Kidney glomerular epithelial cell (primary cell): ENCODE data around the gene NAGLU.
"Not testable (repeated sequence)": the region's sequence is repeated elsewhere in the genome, so short reads cannot be mapped to it uniquely, and the experiment has no call there.

ENCODE experiments used
- DNase-seq: peaks from one replicate; lab custom pipeline; 2025; lab: John Stamatoyannopoulos, UW

The NAGLU gene

DNA sequence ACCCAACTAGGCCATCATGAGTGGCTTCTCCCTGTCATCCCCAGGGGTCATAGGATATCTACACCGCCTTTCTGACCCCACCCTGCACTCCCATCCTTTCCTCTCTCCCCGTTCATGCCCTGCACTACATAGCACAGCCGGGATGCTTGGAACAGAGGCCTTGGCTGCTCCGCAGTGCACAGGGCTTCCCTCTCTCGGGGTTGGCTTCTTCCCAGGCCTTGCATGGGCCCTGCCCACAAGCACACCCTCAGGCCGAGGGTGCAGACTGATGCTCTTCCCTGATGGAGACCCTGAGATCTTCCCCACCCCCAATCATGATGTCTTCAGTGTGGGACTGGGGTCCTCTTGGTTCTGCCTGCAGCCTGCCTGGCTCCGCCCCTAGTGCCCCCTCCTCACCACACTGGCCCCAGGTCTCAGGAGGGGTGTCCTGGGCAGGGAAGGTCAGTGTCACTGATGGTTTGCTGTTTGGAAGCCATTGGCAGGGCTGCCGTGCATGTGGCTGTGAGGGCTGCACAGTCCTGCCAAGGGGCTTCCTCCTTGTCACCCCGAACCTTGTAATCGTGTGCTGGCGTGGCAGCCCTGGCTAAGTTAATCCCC lies 14.3 kb upstream of the NAGLU start:
- DNase-seq, result no peak

DNA sequence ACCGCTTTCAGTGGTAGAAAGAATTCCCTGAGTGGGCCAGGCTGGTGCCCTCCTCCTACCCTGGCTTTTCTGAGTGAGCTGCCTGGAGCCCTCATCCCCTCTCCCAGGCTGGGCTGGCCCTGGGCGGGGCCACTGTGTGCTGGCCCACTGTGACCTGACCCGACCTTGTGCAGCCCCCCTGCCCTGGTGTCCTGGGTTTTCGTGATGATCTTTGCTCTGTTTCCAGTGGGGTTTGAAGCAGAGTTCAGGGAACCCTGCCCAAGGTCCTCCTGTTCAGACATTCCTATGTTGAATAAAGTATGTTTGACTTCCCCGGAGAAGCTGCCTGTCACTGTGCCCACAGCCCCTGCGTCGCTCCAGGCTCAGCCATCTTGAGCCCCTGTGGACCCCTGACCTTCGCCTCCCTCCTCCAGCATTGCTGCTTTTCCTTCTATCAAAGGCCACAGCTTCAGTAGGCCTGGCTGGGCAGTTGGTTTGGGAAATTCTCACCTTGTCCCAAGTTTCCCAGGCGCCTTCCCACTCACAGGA lies 13.7 kb upstream of the NAGLU start:
- no peak for DNase-seq

DNA sequence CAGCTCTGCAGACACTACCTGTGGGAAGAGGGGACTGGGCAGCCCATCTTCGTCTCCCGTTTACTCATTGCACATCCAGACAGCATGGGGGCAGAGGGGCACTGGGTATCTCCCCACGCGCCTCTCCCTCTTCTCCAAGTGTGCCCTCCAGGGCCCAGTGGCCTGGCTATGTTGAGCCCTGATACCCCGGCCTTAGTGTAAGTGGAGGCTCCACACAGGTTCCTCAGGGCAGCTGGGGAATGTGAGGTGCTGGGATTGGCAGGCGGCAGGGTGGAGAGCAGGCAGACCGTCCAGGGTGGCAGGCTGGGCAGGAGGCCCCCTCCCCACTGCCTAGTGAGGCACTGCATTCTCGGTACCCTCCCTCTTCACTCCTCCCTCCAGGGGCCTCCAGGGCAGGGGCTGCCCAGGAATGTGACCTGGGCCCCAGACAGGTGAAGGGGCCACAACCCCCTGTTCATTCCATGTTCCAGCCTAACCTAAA lies 13.2 kb upstream of the NAGLU start:
- no peak for DNase-seq

DNA sequence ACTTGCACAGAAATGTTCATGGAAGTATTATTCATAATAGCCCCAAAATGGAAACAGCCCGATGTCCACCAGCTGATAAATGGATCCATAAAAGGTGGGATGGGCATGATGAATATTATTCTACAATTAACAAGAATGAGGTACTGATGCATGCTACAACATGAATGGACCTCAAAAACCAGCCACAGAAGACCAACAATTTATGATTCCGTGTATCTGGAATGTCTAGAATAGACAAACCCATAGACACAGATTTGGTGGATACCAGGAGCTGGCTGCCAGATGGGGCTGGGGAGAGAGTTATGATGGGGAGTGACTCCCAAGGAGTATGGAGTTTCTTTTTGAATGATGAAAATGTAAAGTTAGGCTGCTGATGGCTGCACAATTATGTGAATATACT lies 10.8 kb upstream of the NAGLU start:
- DNase-seq, result peak; percentile 38

DNA sequence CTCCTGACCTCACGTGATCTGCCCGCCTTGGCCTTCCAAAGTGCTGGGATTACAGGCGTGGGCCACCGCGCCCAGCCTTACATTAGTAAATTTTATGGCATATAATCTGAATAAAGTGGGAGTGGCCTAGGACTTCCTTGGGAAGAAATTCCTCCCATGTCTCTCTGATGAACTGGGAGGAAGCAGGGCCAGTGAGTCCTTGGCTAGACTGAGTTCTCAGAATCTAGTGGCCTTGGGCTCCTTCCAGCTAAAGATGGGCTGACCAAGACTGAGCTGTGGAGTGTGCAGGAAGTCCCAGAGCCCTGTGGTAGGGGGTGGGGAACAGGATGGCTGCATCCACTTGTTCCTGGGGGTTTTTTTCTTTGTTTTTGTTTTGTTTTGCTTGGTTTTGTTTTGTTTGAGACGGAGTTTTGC lies 10.0 kb upstream of the NAGLU start:
- DNase-seq, result no peak

DNA sequence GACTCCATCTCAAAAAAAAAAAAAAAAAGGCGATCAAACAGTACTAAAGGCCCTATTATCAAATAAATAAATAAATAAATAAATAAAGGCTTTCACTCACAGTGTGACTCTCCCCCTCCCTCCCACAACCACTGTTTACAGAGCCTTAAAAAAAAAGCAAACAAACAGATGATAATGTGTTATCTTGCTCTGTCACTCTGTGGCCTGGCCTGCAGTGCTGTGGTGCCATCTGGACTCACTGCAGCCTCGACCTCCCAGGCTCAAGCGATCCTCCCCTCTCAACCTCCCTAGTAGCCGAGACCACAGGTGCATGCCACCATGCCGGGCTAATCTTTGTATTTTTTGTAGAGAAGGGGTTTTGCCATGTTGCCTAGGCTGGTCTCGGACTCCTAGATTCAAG lies 8.1 kb upstream of the NAGLU start:
- DNase-seq, result no peak

DNA sequence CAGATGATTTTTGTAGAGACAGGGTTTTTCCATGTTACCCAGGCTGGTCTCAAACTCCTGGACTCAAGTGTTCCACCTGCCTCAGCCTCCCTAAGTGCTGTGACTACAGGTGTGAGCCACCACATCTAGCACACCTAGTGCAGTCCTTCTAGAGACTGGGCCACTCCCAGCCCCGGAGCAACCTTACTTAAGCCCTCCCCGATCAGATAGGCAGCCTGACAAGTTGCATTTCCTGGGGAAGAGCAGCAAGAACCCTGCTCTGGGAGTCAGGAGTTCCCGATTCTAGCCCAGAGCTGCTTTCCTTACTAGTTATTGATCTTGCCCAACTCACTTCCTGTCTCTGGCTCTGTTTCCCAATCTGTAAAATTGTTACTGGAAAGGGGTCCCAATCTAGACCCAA lies 7.0 kb upstream of the NAGLU start:
- no peak for DNase-seq

DNA sequence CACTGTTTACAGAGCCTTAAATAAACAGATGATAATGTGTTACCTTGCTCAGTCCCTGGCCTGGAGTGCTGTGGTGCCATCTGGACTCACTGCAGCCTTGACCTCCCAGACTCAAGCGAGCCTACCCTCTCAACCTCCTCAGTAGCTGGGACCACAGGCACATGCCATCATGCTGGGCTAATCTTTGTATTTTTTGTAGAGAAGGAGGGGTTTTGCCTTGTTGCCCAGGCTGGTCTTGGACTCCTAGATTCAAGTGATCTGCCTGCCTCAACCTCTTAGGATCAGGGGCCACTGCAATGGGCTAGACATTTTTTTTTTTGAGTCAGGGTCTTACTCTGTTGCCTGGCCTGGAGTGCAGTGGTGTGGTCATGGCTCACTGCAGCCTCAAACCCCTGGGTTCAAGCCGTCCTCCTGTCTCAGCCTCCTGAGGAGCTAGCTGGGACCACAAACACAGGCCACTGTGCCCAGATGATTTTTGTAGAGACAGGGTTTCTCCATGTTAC lies 5.0 kb upstream of the NAGLU start:
- DNase-seq, result no peak

DNA sequence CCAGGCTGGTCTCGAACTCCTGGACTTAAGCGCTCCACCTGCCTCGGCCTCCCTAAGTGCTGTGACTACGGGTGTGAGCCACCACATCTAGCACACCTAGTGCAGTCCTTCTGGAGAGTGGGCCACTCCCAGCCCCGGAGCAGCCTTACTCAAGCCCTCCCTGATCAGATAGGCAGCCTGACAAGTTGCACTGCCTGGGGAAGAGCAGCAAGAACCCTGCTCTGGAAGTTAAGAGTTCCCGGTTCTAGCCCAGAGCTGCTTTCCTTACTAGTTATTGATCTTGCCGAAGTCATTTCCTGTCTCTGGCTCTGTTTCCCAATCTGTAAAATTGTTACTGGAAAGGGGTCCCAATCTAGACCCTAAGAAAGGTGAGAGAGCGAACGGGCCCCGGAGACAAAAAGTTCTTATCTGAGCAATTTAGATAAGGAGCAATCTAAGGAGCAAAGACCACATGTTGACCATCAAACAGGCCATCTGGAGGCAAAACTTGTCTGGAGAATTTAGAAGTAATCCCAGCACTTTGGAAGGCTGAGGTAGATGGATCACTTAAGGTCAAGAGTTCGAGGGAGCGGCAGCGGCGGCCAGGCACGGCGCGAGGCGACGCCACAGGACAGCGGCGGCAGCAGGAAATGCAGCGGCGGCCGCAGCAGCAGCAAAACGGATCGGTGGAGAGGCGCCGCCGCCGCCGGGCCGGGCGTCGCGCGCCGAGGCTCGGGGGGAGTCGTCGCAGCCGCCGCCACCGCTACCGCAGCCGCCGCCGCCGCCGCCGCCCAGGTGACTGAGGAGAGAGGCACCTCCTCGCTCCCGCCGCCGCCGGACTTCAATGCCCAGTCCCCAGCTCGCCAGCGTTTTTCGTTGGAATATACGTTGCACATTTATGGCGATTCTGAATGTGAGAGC lies 4.3 kb upstream of the NAGLU start:
- DNase-seq, result peak; percentile 47

DNA sequence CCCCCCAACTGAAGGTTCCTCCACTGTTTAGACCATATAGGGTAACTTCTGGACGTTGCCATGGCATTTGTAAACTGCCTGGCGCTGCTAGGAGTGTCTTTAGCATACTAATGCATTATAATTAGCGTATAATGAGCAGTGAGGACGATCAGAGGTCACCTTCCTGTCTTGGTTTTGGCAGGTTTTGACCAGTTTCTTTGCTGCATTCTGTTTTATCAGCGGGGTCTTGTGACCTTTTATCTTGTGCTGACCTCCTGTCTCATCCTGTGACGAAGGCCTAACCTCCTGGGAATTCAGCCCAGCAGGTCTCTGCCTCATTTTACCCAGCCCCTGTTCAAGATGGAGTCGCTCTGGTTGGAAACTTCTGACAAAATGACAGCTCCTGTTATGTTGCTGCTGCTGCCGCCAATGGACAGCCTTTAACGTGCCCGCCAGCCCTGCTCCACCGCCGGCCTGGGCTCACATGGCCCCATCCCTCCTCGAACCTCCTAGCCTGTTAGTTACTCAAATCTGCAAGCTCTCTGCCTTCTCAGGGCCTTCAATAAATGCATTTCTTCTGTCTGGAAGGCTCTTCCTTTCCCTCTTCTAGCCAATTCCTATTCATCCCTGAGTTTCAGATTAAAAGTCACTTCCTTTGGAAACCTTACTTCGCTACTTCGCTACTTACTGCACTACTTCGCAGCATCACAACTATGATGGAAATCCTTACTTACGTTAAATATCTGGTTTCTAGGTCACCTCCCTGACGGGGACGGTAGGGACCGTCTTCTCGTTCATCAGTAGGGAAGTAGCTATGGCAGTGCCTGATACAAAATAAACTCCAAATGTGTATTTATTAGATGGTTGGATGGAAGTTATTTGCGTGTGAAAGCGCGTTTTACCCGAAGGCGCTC lies 640 bp upstream of the NAGLU start:
- no peak for DNase-seq

DNA sequence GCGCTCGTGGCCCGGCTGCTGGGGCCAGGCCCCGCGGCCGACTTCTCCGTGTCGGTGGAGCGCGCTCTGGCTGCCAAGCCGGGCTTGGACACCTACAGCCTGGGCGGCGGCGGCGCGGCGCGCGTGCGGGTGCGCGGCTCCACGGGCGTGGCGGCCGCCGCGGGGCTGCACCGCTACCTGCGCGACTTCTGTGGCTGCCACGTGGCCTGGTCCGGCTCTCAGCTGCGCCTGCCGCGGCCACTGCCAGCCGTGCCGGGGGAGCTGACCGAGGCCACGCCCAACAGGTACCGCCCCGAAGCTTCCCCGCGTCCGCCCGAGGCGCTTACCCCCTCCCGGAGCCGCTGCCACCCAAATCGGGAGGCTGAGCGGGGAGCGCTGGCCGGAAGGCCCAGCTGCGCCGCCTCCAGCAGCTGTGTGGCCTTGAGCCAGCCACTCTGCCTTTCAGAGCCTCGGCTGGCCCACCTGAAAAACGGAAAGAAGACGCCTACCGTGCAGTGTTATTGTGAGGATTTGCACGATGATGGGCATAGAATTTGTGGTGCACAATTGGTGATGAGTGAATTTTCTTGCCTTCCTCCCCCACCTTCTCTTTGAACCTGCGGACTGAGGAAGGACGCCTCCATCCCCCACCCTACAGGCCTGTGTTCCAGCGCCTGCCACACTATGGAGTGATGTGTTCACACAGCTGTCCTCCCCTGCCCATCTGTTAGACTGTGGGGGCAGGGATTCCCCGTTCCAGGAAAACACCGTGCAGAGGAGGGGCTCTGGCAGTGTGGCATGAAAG lies 523 bp downstream of the NAGLU start:
- DNase-seq, result peak; percentile 33

DNA sequence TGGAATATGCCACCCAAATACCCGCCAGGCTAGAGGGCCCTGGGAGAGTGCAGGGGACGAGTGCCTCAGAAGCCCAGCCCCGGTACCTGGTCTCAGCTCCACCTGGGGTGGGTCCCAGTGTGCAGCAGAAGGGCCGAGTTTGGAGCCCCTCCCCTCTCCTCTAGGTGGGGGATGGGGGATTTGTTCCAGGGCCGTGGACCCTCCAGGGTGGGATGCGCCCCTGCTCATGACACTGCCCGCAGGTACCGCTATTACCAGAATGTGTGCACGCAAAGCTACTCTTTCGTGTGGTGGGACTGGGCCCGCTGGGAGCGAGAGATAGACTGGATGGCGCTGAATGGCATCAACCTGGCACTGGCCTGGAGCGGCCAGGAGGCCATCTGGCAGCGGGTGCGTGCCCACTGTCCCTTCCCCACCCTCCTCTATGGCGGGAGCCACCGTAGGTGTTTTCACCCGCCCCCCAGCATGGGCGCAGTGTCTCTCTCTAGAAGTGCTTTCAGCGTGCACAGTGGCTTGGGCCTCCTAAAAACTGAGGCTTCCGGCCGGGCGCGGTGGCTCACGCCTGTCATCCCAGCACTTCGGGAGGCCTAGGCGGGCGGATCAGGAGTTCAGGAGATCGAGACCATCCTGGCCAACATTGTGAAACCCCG lies 1.2 kb downstream of the NAGLU start:
- no peak for DNase-seq

DNA sequence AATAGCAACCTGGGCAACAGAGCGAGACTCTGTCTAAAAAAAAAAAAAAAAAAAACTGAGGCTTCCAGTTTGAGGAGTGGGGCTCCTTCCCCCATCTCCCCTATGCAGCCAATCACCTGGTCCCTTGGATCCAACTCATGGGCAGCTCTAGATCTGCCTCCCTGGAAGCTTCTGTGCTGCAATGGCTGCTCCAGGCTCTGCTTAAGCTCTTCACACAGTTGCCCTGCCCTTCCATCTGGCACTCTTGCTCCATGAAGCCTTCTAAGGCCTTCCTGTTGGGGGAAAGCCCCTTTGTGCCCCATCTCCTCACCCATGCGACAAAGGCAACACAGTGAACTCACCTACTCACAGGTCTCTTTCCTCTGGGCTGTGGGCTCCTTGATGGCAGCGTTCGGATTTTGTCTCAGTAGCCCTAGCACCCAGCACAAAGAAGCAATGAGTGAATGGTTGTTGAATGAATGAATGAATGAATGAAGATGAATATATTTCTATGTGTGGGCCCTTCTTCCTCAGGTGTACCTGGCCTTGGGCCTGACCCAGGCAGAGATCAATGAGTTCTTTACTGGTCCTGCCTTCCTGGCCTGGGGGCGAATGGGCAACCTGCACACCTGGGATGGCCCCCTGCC lies 1.9 kb downstream of the NAGLU start:
- DNase-seq, result no peak

DNA sequence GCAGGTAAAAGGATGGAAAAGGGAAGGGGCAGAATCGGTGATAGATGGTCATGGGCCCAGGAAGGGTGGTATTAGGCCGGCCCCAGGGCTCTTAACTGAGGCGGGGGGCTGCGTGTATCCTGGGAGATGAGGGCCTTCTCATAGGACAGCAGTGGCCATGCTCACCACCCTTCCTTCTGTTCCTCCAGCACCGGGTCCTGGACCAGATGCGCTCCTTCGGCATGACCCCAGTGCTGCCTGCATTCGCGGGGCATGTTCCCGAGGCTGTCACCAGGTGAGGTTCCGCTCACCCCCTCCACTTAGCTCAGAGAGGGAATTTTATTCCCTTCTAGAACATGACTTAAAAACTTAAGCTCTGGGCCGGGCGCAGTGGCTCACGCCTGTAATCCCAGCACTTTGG lies 2.4 kb downstream of the NAGLU start:
- no peak for DNase-seq

DNA sequence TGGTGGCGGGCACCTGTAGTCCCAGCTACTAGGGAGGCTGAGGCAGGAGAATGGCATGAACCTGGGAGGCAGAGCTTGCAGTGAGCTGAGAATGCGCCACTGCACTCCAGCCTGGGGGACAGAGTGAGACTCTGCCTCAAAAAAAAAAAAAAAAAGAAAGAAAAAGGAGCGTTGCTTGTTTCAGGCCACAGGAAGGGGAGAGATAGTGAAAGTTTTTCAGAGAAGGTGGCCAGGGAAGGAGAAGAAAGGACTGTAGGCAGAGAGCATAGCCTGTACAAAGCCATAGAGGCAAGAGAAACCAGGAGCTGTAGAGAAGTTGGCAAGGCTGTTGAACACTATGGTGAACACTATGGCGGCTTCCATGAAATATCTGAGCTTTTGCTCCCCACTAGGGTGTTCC lies 4.5 kb downstream of the NAGLU start:
- DNase-seq, result not testable (repeated sequence)

DNA sequence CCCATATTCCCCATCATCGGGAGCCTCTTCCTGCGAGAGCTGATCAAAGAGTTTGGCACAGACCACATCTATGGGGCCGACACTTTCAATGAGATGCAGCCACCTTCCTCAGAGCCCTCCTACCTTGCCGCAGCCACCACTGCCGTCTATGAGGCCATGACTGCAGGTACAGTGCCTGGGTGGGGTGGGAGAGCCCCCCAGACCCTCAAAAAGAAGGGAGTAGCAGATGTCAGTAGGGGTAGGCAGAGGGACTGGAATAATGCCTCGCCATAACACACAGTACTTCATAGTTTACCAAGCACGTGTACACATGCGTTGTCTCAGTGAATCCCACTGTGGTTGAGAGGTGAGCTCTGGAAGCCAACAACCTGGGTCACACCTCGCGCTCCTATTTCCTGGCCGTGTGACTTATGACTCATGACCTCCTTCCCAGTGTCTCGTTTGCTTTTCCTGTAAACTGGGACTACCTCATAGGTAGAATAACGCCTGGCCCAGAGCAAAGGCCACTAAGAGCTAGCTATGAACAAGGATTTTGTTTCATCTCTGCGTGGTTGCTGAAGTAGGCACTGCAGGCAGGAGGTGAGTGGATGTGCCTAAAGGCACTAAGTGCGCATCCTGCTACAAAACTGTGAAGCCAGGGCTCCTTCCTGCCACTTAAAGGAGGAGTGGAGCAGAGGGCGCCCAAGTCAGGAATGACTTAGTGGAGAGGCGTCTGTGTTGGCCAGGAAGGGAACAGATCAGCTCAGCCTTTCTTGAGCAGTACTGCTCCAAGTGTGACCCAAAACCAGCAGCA lies 5.2 kb downstream of the NAGLU start:
- no peak for DNase-seq

DNA sequence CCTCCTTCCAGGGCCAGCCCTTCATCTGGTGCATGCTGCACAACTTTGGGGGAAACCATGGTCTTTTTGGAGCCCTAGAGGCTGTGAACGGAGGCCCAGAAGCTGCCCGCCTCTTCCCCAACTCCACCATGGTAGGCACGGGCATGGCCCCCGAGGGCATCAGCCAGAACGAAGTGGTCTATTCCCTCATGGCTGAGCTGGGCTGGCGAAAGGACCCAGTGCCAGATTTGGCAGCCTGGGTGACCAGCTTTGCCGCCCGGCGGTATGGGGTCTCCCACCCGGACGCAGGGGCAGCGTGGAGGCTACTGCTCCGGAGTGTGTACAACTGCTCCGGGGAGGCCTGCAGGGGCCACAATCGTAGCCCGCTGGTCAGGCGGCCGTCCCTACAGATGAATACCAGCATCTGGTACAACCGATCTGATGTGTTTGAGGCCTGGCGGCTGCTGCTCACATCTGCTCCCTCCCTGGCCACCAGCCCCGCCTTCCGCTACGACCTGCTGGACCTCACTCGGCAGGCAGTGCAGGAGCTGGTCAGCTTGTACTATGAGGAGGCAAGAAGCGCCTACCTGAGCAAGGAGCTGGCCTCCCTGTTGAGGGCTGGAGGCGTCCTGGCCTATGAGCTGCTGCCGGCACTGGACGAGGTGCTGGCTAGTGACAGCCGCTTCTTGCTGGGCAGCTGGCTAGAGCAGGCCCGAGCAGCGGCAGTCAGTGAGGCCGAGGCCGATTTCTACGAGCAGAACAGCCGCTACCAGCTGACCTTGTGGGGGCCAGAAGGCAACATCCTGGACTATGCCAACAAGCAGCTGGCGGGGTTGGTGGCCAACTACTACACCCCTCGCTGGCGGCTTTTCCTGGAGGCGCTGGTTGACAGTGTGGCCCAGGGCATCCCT lies 7.4 kb downstream of the NAGLU start:
- no peak for DNase-seq

DNA sequence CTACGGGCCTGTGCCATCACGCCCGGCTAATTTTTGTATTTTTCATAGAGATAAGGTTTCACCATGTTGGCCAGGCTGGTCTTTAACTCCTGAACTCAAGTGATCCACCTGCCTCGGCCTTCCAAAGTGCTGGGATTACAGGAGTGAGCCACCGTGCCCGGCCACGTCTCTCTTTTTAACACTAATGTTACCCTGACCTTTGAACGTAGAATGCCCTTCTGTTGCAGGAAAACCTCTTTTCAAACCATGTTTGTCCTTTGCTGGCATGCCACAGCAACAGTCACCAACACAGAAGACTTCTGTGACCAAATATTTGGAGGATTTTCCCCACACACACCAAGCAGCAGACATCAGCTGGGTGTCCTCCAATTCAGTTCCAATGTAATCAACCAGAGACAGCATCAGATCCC lies 8.8 kb downstream of the NAGLU start:
- DNase-seq, result no peak
